Measurements from ENCODE around the gene STAG1.
"Not testable (repeated sequence)": the region's sequence is repeated elsewhere in the genome, so short reads cannot be mapped to it uniquely, and the experiment has no call there.

The STAG1 gene

GRCh38 chr3:136698361-136698760, 53.8 kb downstream of the STAG1 start:
- no peak for DNase-seq

GRCh38 chr3:136696797-136697196, 55.4 kb downstream of the STAG1 start:
- DNase-seq: no peak

GRCh38 chr3:136694321-136694720, 57.9 kb downstream of the STAG1 start:
- DNase-seq: no peak

- DNase-seq: no peak
These were observed 61.6 kb downstream of the STAG1 start for GRCh38 chr3:136690599-136690998.

- DNase-seq: no peak
These were observed 66.3 kb downstream of the STAG1 start for GRCh38 chr3:136685882-136686281.

GRCh38 chr3:136682740-136683312, 69.4 kb downstream of the STAG1 start:
- DNase-seq: no peak

- DNase-seq: no peak
These were observed 73.2 kb downstream of the STAG1 start for GRCh38 chr3:136678981-136679380.

- DNase-seq: no peak
These were observed 76.2 kb downstream of the STAG1 start for GRCh38 chr3:136676009-136676408.

GRCh38 chr3:136675150-136675858, 76.9 kb downstream of the STAG1 start:
- no peak for DNase-seq

- no peak for DNase-seq
These were observed 79.7 kb downstream of the STAG1 start for GRCh38 chr3:136672457-136672856.

GRCh38 chr3:136671921-136672320, 80.3 kb downstream of the STAG1 start:
- DNase-seq: no peak

GRCh38 chr3:136670166-136670565, 82.0 kb downstream of the STAG1 start:
- DNase-seq: no peak

- no peak for DNase-seq
These were observed 85.1 kb downstream of the STAG1 start for GRCh38 chr3:136667081-136667480.

- not testable (repeated sequence) for DNase-seq
These were observed 85.9 kb downstream of the STAG1 start for GRCh38 chr3:136666301-136666700.

GRCh38 chr3:136664771-136665170, 87.4 kb downstream of the STAG1 start:
- no peak for DNase-seq

- no peak for DNase-seq
These were observed 90.9 kb downstream of the STAG1 start for GRCh38 chr3:136661282-136661681.

- no peak for DNase-seq
These were observed 93.1 kb downstream of the STAG1 start for GRCh38 chr3:136658946-136659682.

- DNase-seq: no peak
These were observed 94.7 kb downstream of the STAG1 start for GRCh38 chr3:136657526-136657925.

GRCh38 chr3:136653628-136654027, 98.5 kb downstream of the STAG1 start:
- no peak for DNase-seq

GRCh38 chr3:136651581-136651980, 100.6 kb downstream of the STAG1 start:
- DNase-seq: no peak

GRCh38 chr3:136650461-136650860, 101.7 kb downstream of the STAG1 start:
- no peak for DNase-seq

GRCh38 chr3:136645915-136646314, 106.3 kb downstream of the STAG1 start:
- DNase-seq: no peak

GRCh38 chr3:136644212-136644611, 108.0 kb downstream of the STAG1 start:
- no peak for DNase-seq

- DNase-seq: not testable (repeated sequence)
These were observed 108.8 kb downstream of the STAG1 start for GRCh38 chr3:136643380-136643779.

All from activated effector memory CD4-positive, alpha-beta T cell treated with anti-CD3 and anti-CD28 coated beads, Interleukin-2, amount 50 U/mL, for 16 hours (primary cell).